ENCODE data around the gene UNC80.

DNA sequence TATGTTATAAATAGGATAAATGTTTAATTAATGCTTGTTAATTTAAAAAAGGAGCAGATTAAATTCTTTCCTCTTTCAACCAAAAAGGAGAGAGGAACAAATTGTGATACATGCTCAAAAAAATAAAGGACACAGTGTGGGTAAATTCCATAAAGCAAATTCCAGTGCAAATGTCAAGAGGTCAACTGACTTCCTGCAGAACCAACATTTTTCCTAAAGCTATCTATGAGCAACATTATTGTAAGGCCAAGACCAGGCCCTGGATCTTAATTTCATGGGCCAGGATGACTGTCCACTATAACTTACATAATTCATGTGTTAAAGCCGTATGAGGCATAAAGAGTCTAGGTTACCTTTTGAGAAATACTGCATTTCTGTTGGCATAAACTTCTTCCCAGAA lies 136.9 kb downstream of the UNC80 start:
- TF ChIP-seq MAX (IDR thresholded peaks at IDR 0.05; ENCODE audit: insufficient read depth, insufficient read length) = no peak
- no peak for TF ChIP-seq EZH2 (IDR thresholded peaks at IDR 0.05; ENCODE audit: borderline replicate concordance, low read depth, low read length, severe bottlenecking)

All from endothelial cell of umbilical vein (primary cell).